Tongue (tissue), 2 donors: ENCODE data around the gene BSG. TPM values are rescaled to one million over a fixed set of nuclear protein-coding genes. Genes with fewer than 3 reads are reported as not detected.
"Not testable (repeated sequence)": the region's sequence is repeated elsewhere in the genome, so short reads cannot be mapped to it uniquely, and the experiment has no call there.

Experiments used
- DNase-seq: peaks from one replicate; pipeline ENCODE4 v3.0.0-alpha.2; 2015
- total RNA-seq: library from RNA; depleted of rRNA; stranded (reverse); fragments of >200 nt; gene quantifications from one replicate; pipeline ENCODE4 v1.2.3, GENCODE V29; 2014

Gene BSG
- total RNA-seq, 1 donor from 2014 or later = 236 TPM

GRCh38 chr19:588093-588740 is 15.8 kb downstream of the BSG start:
- peak; percentile 76 for DNase-seq

DNA sequence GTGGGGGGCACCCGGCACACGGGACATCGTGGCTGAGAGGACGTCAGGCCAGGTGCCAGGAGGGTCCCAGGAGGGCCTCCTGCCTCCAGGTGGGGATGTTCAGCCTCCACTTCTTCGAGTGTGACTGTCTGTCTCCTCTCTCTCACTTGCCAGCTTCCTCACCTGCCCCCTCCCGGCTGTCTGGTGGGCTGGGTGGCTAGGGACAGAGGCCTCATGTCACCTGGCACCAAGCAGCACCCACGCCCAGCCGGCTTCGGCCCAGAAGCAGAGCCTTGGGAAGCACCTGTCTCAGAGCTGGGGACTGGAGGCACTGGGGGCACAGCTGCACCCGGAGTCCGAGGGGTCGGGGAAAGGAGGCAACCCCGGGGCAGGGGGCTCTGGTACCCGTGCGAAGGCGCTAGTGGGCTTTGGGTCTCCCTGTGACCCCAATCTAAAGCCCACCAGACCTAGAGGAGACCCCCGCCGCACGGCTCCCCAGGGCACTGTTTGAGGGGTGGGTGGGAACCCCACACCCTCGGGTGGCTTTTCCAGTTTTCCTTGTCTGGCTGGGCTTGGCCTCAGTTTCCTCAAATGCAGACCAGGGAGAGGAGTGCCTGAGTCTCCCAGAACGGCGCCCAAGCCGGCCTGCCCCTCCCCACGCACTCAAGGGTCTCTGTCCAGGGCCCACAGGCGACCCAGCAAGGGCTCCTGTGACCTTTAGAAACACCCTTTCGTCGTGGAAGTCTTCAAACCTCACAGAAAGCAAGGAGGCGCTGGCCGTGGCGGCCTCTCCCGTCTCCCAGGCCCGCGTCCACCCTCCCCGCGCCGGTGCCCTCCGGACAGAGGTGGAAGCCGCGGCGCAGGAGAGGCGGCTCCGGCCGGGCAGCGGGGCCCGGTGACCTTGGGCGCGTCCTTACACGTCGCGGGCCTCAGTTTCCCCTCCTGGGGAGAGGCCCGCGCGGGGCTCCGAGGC is 16.6 kb downstream of the BSG start:
- DNase-seq = peak; percentile 8

- no peak for DNase-seq
Measured at GRCh38 chr19:589693-590395, 17.4 kb downstream of the BSG start, which contains the start of gene HCN2. TSS of gene HCN2 (plus strand) at chr19:589881. CDS start at chr19:589946, 65 bp downstream.

DNA sequence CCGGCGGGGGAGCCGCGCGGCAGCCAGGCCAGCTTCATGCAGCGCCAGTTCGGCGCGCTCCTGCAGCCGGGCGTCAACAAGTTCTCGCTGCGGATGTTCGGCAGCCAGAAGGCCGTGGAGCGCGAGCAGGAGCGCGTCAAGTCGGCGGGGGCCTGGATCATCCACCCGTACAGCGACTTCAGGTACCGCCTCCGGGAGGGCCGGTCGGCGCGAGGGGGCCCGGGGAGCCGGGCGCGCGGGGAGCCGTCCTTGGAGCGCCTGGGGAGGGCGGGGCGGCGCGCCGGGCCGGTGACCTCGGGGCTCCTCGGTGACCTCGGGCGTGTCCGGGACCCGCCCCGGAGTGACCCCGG is 18.0 kb downstream of the BSG start:
- peak; percentile 16 for DNase-seq

DNA sequence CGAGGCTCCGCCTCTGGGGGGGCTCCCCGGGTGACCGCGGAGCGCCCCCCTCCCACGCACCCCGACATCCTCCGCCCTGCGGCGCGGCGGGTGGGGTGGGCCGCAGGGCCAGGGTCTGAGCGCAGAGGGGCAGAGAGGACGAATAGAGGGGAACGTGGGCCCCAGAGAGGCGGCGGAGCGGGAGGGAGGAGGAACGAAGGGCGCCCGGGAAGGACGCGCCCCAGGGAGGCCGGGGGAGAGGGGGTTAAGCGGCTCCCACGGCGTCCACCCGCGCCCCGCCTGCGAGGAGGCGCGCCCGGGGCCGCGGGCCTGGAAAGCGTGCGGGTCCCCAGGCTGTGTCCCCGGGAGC is 18.3 kb downstream of the BSG start:
- no peak for DNase-seq

DNA sequence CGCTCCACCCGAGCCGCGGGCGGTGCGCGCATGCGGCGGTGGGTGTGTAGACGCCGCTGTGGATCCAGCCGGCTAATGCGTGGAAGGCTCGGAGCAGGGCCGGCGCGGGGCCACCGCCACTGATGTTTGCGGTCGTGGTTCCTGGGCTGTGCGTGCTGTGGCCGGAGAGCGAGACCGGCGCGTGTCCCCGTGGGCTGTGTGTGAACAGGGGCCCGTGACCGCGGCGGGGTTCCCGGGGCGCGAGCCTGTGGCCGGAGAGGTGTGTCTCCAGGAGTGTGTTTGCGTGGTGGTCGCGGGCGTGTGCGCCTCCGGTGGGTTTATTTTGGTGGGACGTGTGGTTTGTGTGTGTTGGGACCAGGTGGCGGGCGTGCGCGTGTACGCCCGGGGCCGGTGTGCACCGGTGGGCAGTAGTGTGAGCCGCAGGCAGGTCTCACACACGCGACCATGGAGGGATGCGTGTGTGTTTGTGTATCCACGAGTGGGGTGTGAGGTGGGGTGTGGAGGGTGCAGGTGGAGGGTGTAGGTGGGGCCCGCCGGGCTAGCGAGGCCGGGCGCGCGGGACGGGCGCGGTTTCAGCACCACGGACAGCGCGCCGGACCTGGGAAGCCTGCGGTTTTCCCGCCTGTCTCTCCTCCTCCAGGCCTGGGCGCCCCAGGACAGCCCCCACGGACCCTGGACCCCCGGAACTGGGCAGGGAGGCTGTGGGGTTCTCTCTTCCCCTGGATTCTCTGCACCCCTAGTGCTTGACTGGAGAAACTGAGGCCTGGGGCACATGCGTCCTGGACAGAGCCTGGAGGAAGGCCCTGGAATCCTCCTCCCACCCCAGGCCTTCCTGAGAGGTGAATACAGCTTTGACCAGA is 18.9 kb downstream of the BSG start:
- DNase-seq = peak; percentile 64

- no peak for DNase-seq
Measured at GRCh38 chr19:592101-592500, 19.7 kb downstream of the BSG start.

GRCh38 chr19:593055-593454 is 20.7 kb downstream of the BSG start:
- no peak for DNase-seq

- DNase-seq = no peak
Measured at GRCh38 chr19:593505-593904, 21.1 kb downstream of the BSG start.

GRCh38 chr19:594265-594870 is 22.0 kb downstream of the BSG start:
- DNase-seq = no peak

GRCh38 chr19:595326-596262 is 23.2 kb downstream of the BSG start:
- no peak for DNase-seq

GRCh38 chr19:596263-596655 is 23.9 kb downstream of the BSG start:
- no peak for DNase-seq

DNA sequence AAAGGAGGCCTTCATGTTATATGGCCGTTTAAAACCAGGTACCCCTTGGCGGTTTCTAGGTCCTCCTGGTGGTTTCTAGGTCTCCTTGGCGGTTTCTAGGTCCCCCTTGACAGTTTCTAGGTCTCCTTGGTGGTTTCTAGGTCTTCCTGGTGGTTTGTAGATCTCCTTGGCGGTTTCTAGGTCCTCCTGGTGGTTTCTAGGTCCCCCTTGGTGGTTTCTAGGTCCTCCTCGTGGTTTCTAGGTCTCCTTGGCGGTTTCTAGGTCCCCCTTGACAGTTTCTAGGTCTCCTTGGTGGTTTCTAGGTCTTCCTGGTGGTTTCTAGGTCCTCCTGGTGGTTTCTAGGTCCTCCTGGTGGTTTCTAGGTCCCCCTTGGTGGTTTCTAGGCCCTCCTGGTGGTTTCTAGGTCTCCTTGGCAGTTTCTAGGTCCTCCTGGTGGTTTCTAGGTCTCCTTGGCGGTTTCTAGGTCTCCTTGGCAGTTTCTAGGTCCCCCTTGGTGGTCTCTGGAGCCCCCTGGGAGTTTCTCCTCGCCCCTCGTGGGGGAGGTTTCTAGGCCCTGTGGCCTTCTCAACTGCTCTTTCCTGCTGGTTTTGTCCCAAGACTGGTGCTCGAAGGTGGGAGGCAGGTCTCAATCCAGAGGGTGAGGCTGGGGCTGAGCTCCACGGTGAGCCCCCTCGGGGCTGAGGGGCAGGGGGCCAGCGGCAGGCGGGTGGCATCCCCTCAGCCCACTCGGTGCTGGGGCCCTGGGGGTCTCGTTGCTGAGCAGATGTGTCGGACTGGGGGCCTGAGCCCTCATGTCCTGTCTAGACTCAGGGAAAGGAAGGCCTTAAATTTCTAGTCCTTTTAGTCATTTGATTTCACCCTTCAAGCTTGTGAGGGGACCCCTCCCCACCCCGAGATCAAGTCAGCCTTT is 25.3 kb downstream of the BSG start:
- no peak for DNase-seq

GRCh38 chr19:601310-601709 is 28.9 kb downstream of the BSG start:
- no peak for DNase-seq

DNA sequence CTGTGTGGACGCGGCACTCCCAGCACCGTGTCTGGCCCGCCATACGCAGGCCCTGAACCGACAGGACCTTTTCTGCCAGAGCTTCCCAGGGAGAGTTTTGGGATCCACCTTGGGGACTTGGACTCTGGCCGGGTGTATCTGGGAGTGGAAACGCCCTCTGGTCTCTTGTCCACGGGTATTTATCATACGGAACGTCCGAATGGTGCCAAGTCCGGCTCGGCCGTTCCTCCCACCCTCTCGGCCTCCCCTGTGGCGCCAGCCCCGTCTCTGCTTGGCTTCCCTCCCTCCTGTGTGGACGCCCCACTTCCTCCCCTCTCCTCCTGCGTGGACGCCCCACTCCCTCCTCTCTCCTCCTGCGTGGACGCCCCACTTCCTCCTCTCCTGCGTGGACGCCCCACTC is 29.4 kb downstream of the BSG start:
- no peak for DNase-seq

GRCh38 chr19:602391-603301 is 30.2 kb downstream of the BSG start:
- no peak for DNase-seq

DNA sequence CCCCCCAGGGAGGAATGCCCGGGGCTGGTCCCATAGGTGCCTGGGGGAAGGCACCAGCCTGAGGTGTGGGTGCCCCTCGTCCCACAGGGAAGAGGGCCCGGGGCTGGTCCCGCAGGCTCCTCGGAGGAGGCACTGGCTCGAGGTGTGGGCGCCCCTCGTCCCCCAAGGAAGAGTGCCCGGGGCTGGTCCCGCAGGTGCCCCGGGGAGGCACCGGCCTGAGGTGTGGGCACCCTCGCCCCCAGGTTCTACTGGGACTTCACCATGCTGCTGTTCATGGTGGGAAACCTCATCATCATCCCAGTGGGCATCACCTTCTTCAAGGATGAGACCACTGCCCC is 30.9 kb downstream of the BSG start:
- not testable (repeated sequence) for DNase-seq

GRCh38 chr19:603779-604178 is 31.4 kb downstream of the BSG start:
- DNase-seq = not testable (repeated sequence)
